HepG2 (cell line): ENCODE results near the gene RNF5. TPM values are rescaled to one million over a fixed set of nuclear protein-coding genes. Genes with fewer than 3 reads are reported as not detected.

Source experiments
- CHCHD3 ChIP-seq: sonication (generic); formaldehyde crosslinking; IDR thresholded peaks from 2 replicates; pipeline ENCODE4 v1.8.0; 2022; ENCODE audit warnings: mild to moderate bottlenecking, missing genetic modification reagents, moderate library complexity
- CSRNP2 ChIP-seq: sonication (generic); formaldehyde crosslinking; conservative IDR thresholded peaks from 2 replicates; pipeline ENCODE4 v1.8.0; 2022; ENCODE audit warnings: low read depth, missing genetic modification reagents
- DNMT3B ChIP-seq: conservative IDR thresholded peaks from 2 replicates; pipeline ENCODE4 v1.6.1; 2016; ENCODE audit warnings: missing biosample characterization, control low read depth
- EEA1 ChIP-seq: sonication (generic); formaldehyde crosslinking; IDR thresholded peaks from 2 replicates; pipeline ENCODE4 v1.5.1; 2020; ENCODE audit warnings: mild to moderate bottlenecking, missing genetic modification reagents, borderline replicate concordance
- GTF3A ChIP-seq: sonication (generic); formaldehyde crosslinking; conservative IDR thresholded peaks from 2 replicates; pipeline ENCODE4 v1.4.0; 2020; ENCODE audit warnings: mild to moderate bottlenecking, missing genetic modification reagents
- HOXA3 ChIP-seq: sonication (generic); formaldehyde crosslinking; IDR thresholded peaks from 2 replicates; pipeline ENCODE4 v1.5.0; 2020; ENCODE audit warnings: missing genetic modification reagents
- HOXD1 ChIP-seq: sonication (generic); formaldehyde crosslinking; IDR thresholded peaks from 2 replicates; pipeline ENCODE4 v1.5.0; 2020; ENCODE audit warnings: missing genetic modification reagents
- KDM2A ChIP-seq: sonication (generic); formaldehyde crosslinking; IDR thresholded peaks from 2 replicates; pipeline ENCODE4 v1.4.0; 2020; ENCODE audit warnings: low read depth, missing genetic modification reagents, borderline replicate concordance
- MYC ChIP-seq: sonication (generic); formaldehyde crosslinking; IDR thresholded peaks from 2 replicates; pipeline ENCODE4 v1.9.0; 2021; ENCODE audit warnings: missing genetic modification reagents, borderline replicate concordance
- RARA ChIP-seq: IDR thresholded peaks from 2 replicates; pipeline ENCODE4 v1.6.1; 2016; ENCODE audit warnings: missing genetic modification reagents, missing compliant biosample characterization
- REPIN1 ChIP-seq: sonication (generic); formaldehyde crosslinking; IDR thresholded peaks from 2 replicates; pipeline ENCODE4 v1.8.0; 2022; ENCODE audit warnings: missing genetic modification reagents, low read depth, mild to moderate bottlenecking, borderline replicate concordance
- SALL1 ChIP-seq: sonication (generic); formaldehyde crosslinking; IDR thresholded peaks from 2 replicates; pipeline ENCODE4 v1.8.0; 2022; ENCODE audit warnings: mild to moderate bottlenecking, missing genetic modification reagents
- SNAPC5 ChIP-seq: sonication (generic); formaldehyde crosslinking; IDR thresholded peaks from 2 replicates; pipeline ENCODE4 v1.8.1; 2023; ENCODE audit warnings: mild to moderate bottlenecking, missing genetic modification reagents, borderline replicate concordance
- TBP ChIP-seq: sonication (generic); formaldehyde crosslinking; IDR thresholded peaks from 2 replicates; pipeline ENCODE4 v1.5.0; 2020; ENCODE audit warnings: missing genetic modification reagents
- ZBTB38 ChIP-seq: sonication (generic); formaldehyde crosslinking; IDR thresholded peaks from 2 replicates; pipeline ENCODE4 v1.5.1; 2020; ENCODE audit warnings: mild to moderate bottlenecking, missing genetic modification reagents
- ZMAT3 ChIP-seq: sonication (generic); formaldehyde crosslinking; conservative IDR thresholded peaks from 2 replicates; pipeline ENCODE4 v1.7.0; 2021; ENCODE audit warnings: missing genetic modification reagents
- ZNF225 ChIP-seq: sonication (generic); formaldehyde crosslinking; IDR thresholded peaks from 2 replicates; pipeline ENCODE4 v1.4.0; 2020; ENCODE audit warnings: mild to moderate bottlenecking, missing genetic modification reagents
- ZNF543 ChIP-seq: sonication (generic); formaldehyde crosslinking; IDR thresholded peaks from 2 replicates; pipeline ENCODE4 v1.4.0; 2020; ENCODE audit warnings: mild to moderate bottlenecking, missing genetic modification reagents
- ZNF605 ChIP-seq: sonication (generic); formaldehyde crosslinking; IDR thresholded peaks from 2 replicates; pipeline ENCODE4 v1.8.0; 2022; ENCODE audit warnings: mild to moderate bottlenecking, missing genetic modification reagents
- ZNF670 ChIP-seq: sonication (generic); formaldehyde crosslinking; IDR thresholded peaks from 2 replicates; pipeline ENCODE4 v1.8.0; 2022; ENCODE audit warnings: mild to moderate bottlenecking, missing genetic modification reagents, borderline replicate concordance
- ZNF7 ChIP-seq: IDR thresholded peaks from 2 replicates; pipeline ENCODE4 v1.6.1; 2016; ENCODE audit warnings: missing biosample characterization, missing genetic modification reagents
- ZNF703 ChIP-seq: sonication (generic); formaldehyde crosslinking; IDR thresholded peaks from 2 replicates; pipeline ENCODE4 v1.5.1; 2020; ENCODE audit warnings: missing genetic modification reagents, mild to moderate bottlenecking, moderate library complexity, borderline replicate concordance
- polyA plus RNA-seq, 8 experiments: library from polyadenylated mRNA; depleted of rRNA in 3 of 8; stranded (reverse) in 7 of 8; unstranded in 1 of 8; fragments of >200 nt; fragmentation: Illumina TruSeq in 4 of 8; extraction: Trizol in 4 of 8; gene quantifications; 2 replicates each; pipeline versions ENCODE4 v1.2.1 to v1.2.3, GENCODE V29; 2011 to 2016; ENCODE audit warnings: low read depth in 4 of 8, missing spikeins in 1 of 8, mixed read lengths in 1 of 8; ENCODE audit not compliant: insufficient read depth in 1 of 8
- total RNA-seq, 5 experiments: library from RNA; depleted of rRNA; stranded (reverse); fragments of >200 nt; fragmentation: Illumina TruSeq; extraction: Trizol; gene quantifications; 2 replicates each; pipeline ENCODE4 v1.2.3, GENCODE V29; 2016; ENCODE audit warnings: low read depth in 1 of 5
- TF ChIP-seq, protein P1 (sequence below): sonication (generic); formaldehyde crosslinking; IDR thresholded peaks from 2 replicates; pipeline ENCODE4 v1.5.0; 2020; ENCODE audit warnings: mild to moderate bottlenecking, missing genetic modification reagents, moderate library complexity
- TF ChIP-seq, protein P2 (sequence below): sonication (generic); formaldehyde crosslinking; IDR thresholded peaks from 2 replicates; pipeline ENCODE4 v1.8.1; 2023; ENCODE audit warnings: mild to moderate bottlenecking, missing genetic modification reagents

RNF5 gene
- total and polyA plus RNA-seq, 2 of the 13 experiments (the other 11 are each of a cell fraction or from before 2014, with no cell fraction given) = 98.0 to 131 TPM

GRCh38 chr6:32153564-32154513 lies 24.4 kb upstream of the RNF5 start, which contains the start of gene PPT2 (continued):
- TF ChIP-seq ZNF7 (CRISPR knock-in tag) (no peak), ZNF225 (peak; percentile 84; the same call in 1 of the 2 replicates), TBP (CRISPR knock-in tag) (0 out of 2 replicates have a peak, but pooled peaks have one; percentile 32), ZBTB38 (CRISPR knock-in tag) (no peak; the same call in 1 of the 2 replicates), MYC (CRISPR knock-in tag) (peak; percentile 54; the same call in 1 of the 2 replicates), GTF3A (CRISPR knock-in tag) (no peak), EEA1 (CRISPR knock-in tag) (no peak; the same call in 1 of the 2 replicates), SALL1 (CRISPR knock-in tag) (no peak; the same call in 1 of the 2 replicates), ZNF703 (peak; percentile 47; the same call in 1 of the 2 replicates), ZNF605 (peak; percentile 71; the same call in 1 of the 2 replicates), HOXA3 (CRISPR knock-in tag) (peak; percentile 89), REPIN1 (CRISPR knock-in tag) (no peak), CHCHD3 (CRISPR knock-in tag) (peak; percentile 4; the same call in 1 of the 2 replicates), ZNF543 (CRISPR knock-in tag) (peak; percentile 85), DNMT3B (CRISPR knock-in tag) (0 out of 2 replicates have a peak, but pooled peaks have one; percentile 10), SNAPC5 (no peak), ZNF670 (CRISPR knock-in tag) (peak; percentile 87; the same call in 1 of the 2 replicates), KDM2A (CRISPR knock-in tag) (peak; percentile 58; the same call in 1 of the 2 replicates), ZMAT3 (CRISPR knock-in tag) (peak; percentile 31; the same call in 1 of the 2 replicates), CSRNP2 (CRISPR knock-in tag) (no peak), RARA (CRISPR knock-in tag) (peak; percentile 39), HOXD1 (CRISPR knock-in tag) (peak; percentile 73)
- TF ChIP-seq, protein P1, sequence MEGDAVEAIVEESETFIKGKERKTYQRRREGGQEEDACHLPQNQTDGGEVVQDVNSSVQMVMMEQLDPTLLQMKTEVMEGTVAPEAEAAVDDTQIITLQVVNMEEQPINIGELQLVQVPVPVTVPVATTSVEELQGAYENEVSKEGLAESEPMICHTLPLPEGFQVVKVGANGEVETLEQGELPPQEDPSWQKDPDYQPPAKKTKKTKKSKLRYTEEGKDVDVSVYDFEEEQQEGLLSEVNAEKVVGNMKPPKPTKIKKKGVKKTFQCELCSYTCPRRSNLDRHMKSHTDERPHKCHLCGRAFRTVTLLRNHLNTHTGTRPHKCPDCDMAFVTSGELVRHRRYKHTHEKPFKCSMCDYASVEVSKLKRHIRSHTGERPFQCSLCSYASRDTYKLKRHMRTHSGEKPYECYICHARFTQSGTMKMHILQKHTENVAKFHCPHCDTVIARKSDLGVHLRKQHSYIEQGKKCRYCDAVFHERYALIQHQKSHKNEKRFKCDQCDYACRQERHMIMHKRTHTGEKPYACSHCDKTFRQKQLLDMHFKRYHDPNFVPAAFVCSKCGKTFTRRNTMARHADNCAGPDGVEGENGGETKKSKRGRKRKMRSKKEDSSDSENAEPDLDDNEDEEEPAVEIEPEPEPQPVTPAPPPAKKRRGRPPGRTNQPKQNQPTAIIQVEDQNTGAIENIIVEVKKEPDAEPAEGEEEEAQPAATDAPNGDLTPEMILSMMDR = peak; percentile 50
- TF ChIP-seq, protein P2, sequence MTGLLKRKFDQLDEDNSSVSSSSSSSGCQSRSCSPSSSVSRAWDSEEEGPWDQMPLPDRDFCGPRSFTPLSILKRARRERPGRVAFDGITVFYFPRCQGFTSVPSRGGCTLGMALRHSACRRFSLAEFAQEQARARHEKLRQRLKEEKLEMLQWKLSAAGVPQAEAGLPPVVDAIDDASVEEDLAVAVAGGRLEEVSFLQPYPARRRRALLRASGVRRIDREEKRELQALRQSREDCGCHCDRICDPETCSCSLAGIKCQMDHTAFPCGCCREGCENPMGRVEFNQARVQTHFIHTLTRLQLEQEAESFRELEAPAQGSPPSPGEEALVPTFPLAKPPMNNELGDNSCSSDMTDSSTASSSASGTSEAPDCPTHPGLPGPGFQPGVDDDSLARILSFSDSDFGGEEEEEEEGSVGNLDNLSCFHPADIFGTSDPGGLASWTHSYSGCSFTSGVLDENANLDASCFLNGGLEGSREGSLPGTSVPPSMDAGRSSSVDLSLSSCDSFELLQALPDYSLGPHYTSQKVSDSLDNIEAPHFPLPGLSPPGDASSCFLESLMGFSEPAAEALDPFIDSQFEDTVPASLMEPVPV = no peak
